GM18861 (cell line): ENCODE data around the gene CLIC4.
"Not testable (repeated sequence)": the region's sequence is repeated elsewhere in the genome, so short reads cannot be mapped to it uniquely, and the experiment has no call there.

Source experiments
- ATAC-seq: cut with Tn5 transposase; IDR thresholded peaks from one replicate; pipeline ENCODE4 v1.9.1; 2021; ENCODE audit not compliant: unreplicated experiment

CLIC4 gene

GRCh38 chr1:24803987-24804530, 58.8 kb downstream of the CLIC4 start:
- no peak for ATAC-seq

- ATAC-seq: no peak
Measured at GRCh38 chr1:24805534-24806301, 60.5 kb downstream of the CLIC4 start.

- ATAC-seq: no peak
Measured at GRCh38 chr1:24806588-24806987, 61.3 kb downstream of the CLIC4 start.

- ATAC-seq: not testable (repeated sequence)
Measured at GRCh38 chr1:24811494-24811893, 66.2 kb downstream of the CLIC4 start.

GRCh38 chr1:24820221-24820620, 75.0 kb downstream of the CLIC4 start:
- not testable (repeated sequence) for ATAC-seq

- no peak for ATAC-seq
Measured at GRCh38 chr1:24822887-24823286, 77.6 kb downstream of the CLIC4 start.

- not testable (repeated sequence) for ATAC-seq
Measured at GRCh38 chr1:24823486-24823885, 78.2 kb downstream of the CLIC4 start.

GRCh38 chr1:24825174-24825573, 79.9 kb downstream of the CLIC4 start:
- no peak for ATAC-seq

- no peak for ATAC-seq
Measured at GRCh38 chr1:24826510-24826909, 81.3 kb downstream of the CLIC4 start.

GRCh38 chr1:24827379-24828135, 82.3 kb downstream of the CLIC4 start:
- no peak for ATAC-seq

- no peak for ATAC-seq
Measured at GRCh38 chr1:24828183-24828886, 83.1 kb downstream of the CLIC4 start.

- no peak for ATAC-seq
Measured at GRCh38 chr1:24828887-24829192, 83.6 kb downstream of the CLIC4 start.

- peak; percentile 51 for ATAC-seq
Measured at GRCh38 chr1:24830680-24831272, 85.5 kb downstream of the CLIC4 start.

GRCh38 chr1:24841593-24841992, 96.3 kb downstream of the CLIC4 start:
- ATAC-seq: no peak

GRCh38 chr1:24846671-24847070, 101.4 kb downstream of the CLIC4 start:
- no peak for ATAC-seq

- peak; percentile 71 for ATAC-seq
Measured at GRCh38 chr1:24847995-24848881, 103.0 kb downstream of the CLIC4 start.

GRCh38 chr1:24849672-24850295, 104.5 kb downstream of the CLIC4 start:
- ATAC-seq: no peak

GRCh38 chr1:24850328-24850920, 105.2 kb downstream of the CLIC4 start:
- ATAC-seq: no peak

GRCh38 chr1:24853649-24854048, 108.4 kb downstream of the CLIC4 start:
- ATAC-seq: no peak
